Measurements from ENCODE around the gene LPAR5.

GRCh38 chr12:6664902-6665301, 29.1 kb upstream of the LPAR5 start:
- TF ChIP-seq CTCF (IDR thresholded peaks at IDR 0.05; ENCODE audit: low read depth, low read length) (no peak), EZH2phosphoT487 (IDR thresholded peaks at IDR 0.05; ENCODE audit: low read depth) (no peak)

Data from OCI-LY3 (cell line).